ENCODE data around the gene RUBCN.

Gene RUBCN

GRCh38 chr3:197686899-197687298, 49.8 kb downstream of the RUBCN start:
- no peak overlapping the region for H3K4me3 ChIP-seq (ENCODE audit: low read length)
- TF ChIP-seq, protein P1, sequence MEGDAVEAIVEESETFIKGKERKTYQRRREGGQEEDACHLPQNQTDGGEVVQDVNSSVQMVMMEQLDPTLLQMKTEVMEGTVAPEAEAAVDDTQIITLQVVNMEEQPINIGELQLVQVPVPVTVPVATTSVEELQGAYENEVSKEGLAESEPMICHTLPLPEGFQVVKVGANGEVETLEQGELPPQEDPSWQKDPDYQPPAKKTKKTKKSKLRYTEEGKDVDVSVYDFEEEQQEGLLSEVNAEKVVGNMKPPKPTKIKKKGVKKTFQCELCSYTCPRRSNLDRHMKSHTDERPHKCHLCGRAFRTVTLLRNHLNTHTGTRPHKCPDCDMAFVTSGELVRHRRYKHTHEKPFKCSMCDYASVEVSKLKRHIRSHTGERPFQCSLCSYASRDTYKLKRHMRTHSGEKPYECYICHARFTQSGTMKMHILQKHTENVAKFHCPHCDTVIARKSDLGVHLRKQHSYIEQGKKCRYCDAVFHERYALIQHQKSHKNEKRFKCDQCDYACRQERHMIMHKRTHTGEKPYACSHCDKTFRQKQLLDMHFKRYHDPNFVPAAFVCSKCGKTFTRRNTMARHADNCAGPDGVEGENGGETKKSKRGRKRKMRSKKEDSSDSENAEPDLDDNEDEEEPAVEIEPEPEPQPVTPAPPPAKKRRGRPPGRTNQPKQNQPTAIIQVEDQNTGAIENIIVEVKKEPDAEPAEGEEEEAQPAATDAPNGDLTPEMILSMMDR (conservative IDR thresholded peaks at IDR 0.05; ENCODE audit: low read depth, low read length): no peak
- no peak for DNase-seq (ENCODE audit: low read depth)

- no peak overlapping the region for H3K4me3 ChIP-seq (ENCODE audit: low read length)
- TF ChIP-seq, protein P1 (conservative IDR thresholded peaks at IDR 0.05; ENCODE audit: low read depth, low read length): no peak
- DNase-seq (ENCODE audit: low read depth): no peak
These were observed 51.2 kb downstream of the RUBCN start for GRCh38 chr3:197685546-197685945.

DNA sequence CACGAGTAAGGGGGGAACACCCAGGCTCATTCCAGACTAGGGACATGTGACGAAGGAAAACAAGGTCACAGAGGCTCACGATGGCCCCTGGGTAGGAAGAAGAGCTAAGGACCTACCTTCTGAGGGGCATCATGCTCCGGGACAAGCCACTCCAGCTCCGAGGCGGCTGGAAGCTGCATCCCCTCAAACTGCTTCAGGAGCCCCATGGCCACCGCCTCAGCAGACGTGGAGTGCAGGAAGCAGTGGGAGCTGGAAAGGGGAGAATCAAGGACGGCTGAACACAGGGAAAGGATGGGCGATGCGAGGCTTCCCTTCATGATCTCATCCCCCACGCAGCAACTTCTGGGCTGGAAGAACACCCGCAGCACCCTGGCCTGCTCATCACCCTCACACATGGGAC, 53.5 kb downstream of the RUBCN start:
- H3K4me3 ChIP-seq (ENCODE audit: low read length): no peak overlapping the region
- TF ChIP-seq, protein P1 (conservative IDR thresholded peaks at IDR 0.05; ENCODE audit: low read depth, low read length): no peak
- DNase-seq (ENCODE audit: low read depth): no peak

DNA sequence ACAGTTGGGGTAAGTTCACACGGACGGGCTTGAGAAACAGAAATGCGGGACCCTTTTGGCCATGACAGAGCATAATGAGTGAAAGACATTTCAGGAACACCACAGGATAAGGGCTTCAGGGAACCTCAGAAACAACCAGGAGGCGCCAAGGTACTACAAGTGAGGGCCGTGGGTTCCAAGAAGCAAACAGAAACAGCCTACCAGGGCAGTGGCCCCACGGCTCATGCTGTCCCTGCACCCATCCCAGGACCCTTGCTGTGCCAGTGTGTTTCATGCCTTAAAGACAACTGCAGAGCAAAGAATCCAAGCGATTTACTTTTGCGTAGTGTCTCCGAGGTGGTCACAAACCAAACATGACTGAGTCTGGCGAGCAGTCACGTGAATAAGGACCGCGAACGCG, 54.0 kb downstream of the RUBCN start:
- no peak overlapping the region for H3K4me3 ChIP-seq (ENCODE audit: low read length)
- DNase-seq (ENCODE audit: low read depth): no peak
- TF ChIP-seq, protein P1 (conservative IDR thresholded peaks at IDR 0.05; ENCODE audit: low read depth, low read length): no peak

DNA sequence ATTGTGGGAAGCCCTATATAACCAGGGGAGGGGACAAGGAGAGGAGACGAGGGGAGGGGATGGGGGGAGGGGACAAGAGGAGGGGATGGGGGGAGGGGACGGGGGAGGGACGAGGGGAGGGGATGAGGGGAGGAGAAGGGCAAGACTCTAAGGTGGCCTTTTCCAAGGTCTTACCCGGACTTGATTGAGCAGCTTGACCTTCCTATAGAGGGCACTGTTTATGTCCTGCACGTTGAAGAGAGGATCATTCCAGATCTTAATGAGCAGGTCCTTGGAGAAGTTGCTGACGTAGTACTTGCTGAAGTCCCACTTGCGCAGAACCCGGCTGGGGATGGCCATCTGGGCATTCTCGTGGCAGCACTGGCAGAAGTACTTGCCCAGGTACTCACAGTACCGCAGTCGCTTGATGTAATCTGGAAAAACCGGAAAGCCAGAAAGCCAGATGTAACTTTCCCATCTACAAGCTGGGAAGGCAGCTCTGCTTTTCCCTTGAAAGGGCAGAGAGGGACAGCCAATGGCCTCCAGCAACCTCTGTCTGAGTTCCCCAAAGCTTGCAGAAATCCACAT, 55.7 kb downstream of the RUBCN start:
- TF ChIP-seq, protein P1 (conservative IDR thresholded peaks at IDR 0.05; ENCODE audit: low read depth, low read length): no peak

GRCh38 chr3:197675951-197676350, 60.8 kb downstream of the RUBCN start:
- TF ChIP-seq, protein P1 (conservative IDR thresholded peaks at IDR 0.05; ENCODE audit: low read depth, low read length): no peak
- DNase-seq (ENCODE audit: low read depth): no peak
- no peak overlapping the region for H3K4me3 ChIP-seq (ENCODE audit: low read length)

More for the DNA sequence above, 55.7 kb downstream of the RUBCN start:
- no peak overlapping the region for H3K4me3 ChIP-seq (ENCODE audit: low read length)
- no peak for DNase-seq (ENCODE audit: low read depth)

GRCh38 chr3:197675563-197675860, 61.2 kb downstream of the RUBCN start:
- DNase-seq (ENCODE audit: low read depth): no peak
- TF ChIP-seq, protein P1 (conservative IDR thresholded peaks at IDR 0.05; ENCODE audit: low read depth, low read length): no peak
- H3K4me3 ChIP-seq (ENCODE audit: low read length): no peak overlapping the region
